Measurements from ENCODE around the gene PANK2.

GRCh38 chr20:3885715-3886114 is 3.5 kb upstream of the PANK2 start:
- TF ChIP-seq EGR1 (IDR thresholded peaks at IDR 0.05; ENCODE audit: low read depth) (no peak), CTCF (IDR thresholded peaks at IDR 0.05 in 2 of 3, conservative IDR thresholded peaks at IDR 0.05 in 1 of 3; ENCODE audit: borderline replicate concordance in 1 of 3, insufficient read depth in 1 of 3, low read depth in 2 of 3, low read length in 2 of 3) (no peak), JUND (IDR thresholded peaks at IDR 0.05) (no peak), POLR2A (IDR thresholded peaks at IDR 0.05; ENCODE audit: borderline replicate concordance, extremely low read depth, insufficient read depth, insufficient read length) (no peak), RAD21 (IDR thresholded peaks at IDR 0.05; ENCODE audit: low read depth) (no peak), REST (IDR thresholded peaks at IDR 0.05; ENCODE audit: low read depth) (no peak)
